ENCODE measurements around the gene NR2C2.

DNA sequence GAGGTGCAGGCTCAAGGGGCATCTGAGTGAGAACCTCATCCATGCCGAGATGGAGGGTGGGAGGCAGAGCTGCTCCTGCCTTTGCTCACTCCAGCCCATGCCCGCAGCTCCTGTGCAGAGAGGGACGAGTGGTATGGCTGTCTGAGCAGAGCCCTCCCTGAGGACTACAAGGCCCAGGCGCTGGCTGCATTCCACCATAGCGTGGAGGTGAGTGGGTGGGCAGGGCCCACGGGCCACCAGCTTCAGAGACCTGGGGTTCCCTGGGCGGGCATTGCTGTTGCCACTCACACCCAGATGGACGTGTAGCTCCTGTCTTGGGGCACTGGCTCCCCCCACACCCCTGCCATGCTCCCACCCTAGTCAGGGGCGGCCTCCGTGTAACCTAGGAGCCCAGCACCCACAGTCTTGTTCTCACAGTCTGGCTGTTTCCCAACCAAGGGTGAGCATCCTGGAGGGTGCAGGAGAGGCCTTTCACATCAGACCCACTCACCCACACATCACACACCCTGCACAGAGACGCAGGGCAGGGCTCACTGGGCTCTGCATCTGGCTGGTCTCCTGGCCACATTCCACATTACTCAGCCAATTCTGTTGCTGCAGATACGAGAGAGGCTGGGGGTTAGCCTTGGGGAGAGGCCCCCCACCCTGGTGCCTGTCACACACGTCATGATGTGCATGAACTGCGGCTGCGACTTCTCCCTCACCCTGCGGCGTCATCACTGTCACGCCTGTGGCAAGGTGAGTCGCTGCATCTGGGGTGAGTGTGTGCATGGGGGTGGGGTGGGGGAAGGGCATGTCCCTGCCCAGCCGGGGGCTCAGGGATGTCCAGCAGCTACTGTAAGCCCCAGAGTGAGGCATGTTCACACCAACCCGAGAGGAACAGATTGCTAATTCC lies 25.3 kb upstream of the NR2C2 start:
- TF ChIP-seq, protein P1, sequence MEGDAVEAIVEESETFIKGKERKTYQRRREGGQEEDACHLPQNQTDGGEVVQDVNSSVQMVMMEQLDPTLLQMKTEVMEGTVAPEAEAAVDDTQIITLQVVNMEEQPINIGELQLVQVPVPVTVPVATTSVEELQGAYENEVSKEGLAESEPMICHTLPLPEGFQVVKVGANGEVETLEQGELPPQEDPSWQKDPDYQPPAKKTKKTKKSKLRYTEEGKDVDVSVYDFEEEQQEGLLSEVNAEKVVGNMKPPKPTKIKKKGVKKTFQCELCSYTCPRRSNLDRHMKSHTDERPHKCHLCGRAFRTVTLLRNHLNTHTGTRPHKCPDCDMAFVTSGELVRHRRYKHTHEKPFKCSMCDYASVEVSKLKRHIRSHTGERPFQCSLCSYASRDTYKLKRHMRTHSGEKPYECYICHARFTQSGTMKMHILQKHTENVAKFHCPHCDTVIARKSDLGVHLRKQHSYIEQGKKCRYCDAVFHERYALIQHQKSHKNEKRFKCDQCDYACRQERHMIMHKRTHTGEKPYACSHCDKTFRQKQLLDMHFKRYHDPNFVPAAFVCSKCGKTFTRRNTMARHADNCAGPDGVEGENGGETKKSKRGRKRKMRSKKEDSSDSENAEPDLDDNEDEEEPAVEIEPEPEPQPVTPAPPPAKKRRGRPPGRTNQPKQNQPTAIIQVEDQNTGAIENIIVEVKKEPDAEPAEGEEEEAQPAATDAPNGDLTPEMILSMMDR (IDR thresholded peaks at IDR 0.05) = no peak
- no peak for TF ChIP-seq POLR2A (IDR thresholded peaks at IDR 0.05)
